Measurements from ENCODE around the gene ACOT9. TPM values are rescaled to one million over a fixed set of nuclear protein-coding genes. Genes with fewer than 3 reads are reported as not detected.

Gene ACOT9
- total and polyA plus RNA-seq, 2 experiments from 2014 or later = 28.5 to 34.3 TPM

DNA sequence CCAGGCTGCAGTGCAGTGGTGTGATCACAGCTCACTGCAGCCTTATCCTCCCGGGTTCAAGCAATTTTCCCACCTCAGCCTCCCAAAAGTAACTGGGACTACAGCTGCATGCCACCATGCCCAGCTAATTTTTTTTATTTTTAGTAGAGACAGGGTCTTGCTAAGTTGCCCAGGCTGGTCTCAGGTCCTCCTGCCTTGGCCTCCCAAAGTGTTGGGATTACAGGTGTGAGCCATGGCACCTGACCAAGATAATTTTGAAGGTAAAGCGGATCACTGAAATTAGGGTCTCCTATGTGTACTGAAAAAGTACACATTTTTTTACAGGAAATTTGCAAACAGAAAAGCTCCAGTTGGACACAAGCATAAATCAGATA lies 44.7 kb upstream of the ACOT9 start (continued):
- TF ChIP-seq, protein P1, sequence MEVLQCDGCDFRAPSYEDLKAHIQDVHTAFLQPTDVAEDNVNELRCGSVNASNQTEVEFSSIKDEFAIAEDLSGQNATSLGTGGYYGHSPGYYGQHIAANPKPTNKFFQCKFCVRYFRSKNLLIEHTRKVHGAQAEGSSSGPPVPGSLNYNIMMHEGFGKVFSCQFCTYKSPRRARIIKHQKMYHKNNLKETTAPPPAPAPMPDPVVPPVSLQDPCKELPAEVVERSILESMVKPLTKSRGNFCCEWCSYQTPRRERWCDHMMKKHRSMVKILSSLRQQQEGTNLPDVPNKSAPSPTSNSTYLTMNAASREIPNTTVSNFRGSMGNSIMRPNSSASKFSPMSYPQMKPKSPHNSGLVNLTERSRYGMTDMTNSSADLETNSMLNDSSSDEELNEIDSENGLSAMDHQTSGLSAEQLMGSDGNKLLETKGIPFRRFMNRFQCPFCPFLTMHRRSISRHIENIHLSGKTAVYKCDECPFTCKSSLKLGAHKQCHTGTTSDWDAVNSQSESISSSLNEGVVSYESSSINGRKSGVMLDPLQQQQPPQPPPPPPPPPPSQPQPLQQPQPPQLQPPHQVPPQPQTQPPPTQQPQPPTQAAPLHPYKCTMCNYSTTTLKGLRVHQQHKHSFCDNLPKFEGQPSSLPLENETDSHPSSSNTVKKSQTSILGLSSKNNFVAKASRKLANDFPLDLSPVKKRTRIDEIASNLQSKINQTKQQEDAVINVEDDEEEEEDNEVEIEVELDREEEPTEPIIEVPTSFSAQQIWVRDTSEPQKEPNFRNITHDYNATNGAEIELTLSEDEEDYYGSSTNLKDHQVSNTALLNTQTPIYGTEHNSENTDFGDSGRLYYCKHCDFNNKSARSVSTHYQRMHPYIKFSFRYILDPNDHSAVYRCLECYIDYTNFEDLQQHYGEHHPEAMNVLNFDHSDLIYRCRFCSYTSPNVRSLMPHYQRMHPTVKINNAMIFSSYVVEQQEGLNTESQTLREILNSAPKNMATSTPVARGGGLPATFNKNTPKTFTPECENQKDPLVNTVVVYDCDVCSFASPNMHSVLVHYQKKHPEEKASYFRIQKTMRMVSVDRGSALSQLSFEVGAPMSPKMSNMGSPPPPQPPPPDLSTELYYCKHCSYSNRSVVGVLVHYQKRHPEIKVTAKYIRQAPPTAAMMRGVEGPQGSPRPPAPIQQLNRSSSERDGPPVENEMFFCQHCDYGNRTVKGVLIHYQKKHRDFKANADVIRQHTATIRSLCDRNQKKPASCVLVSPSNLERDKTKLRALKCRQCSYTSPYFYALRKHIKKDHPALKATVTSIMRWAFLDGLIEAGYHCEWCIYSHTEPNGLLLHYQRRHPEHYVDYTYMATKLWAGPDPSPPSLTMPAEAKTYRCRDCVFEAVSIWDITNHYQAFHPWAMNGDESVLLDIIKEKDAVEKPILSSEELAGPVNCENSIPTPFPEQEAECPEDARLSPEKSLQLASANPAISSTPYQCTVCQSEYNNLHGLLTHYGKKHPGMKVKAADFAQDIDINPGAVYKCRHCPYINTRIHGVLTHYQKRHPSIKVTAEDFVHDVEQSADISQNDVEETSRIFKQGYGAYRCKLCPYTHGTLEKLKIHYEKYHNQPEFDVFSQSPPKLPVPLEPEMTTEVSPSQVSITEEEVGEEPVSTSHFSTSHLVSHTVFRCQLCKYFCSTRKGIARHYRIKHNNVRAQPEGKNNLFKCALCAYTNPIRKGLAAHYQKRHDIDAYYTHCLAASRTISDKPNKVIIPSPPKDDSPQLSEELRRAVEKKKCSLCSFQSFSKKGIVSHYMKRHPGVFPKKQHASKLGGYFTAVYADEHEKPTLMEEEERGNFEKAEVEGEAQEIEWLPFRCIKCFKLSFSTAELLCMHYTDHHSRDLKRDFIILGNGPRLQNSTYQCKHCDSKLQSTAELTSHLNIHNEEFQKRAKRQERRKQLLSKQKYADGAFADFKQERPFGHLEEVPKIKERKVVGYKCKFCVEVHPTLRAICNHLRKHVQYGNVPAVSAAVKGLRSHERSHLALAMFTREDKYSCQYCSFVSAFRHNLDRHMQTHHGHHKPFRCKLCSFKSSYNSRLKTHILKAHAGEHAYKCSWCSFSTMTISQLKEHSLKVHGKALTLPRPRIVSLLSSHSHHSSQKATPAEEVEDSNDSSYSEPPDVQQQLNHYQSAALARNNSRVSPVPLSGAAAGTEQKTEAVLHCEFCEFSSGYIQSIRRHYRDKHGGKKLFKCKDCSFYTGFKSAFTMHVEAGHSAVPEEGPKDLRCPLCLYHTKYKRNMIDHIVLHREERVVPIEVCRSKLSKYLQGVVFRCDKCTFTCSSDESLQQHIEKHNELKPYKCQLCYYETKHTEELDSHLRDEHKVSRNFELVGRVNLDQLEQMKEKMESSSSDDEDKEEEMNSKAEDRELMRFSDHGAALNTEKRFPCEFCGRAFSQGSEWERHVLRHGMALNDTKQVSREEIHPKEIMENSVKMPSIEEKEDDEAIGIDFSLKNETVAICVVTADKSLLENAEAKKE (CRISPR knock-in tag; IDR thresholded peaks at IDR 0.05) = no peak
- TF ChIP-seq EZH2 (IDR thresholded peaks at IDR 0.05; ENCODE audit: low read depth, unreplicated experiment) = no peak

DNA sequence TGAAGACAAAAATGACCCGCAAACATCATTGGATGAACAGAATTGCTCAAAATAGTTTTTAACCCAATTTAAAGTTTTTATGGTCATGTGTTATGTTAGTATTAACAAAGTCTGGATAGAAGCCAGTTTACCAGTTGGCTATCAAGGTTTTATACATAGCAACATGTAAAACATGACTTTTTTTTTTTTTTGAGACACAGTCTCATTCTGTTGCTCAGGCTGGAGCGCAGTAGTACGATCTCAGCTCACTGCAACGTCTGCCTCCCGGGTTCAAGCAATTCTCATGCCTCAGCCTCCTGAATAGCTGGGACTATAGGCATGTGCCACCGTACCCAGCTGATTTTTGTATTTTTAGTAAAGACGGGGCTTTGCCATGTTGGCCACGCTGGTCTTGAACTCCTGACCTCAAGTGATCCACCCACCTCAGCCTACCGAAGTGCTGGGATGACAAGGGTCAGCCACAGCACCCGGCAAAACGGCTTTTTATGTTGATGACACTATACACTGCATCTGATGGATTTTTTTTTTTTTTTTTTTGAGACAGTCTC lies 43.3 kb upstream of the ACOT9 start:
- H3K79me2 ChIP-seq (replicated peaks; ENCODE audit: insufficient read depth) = peaks cover 4% of the 10 kb centered on the region; the same call in 1 of the 2 replicates
- H2AFZ ChIP-seq = no peak overlapping the region
- H3K27ac ChIP-seq (ENCODE audit: low read depth) = no peak overlapping the region
- H3K27me3 ChIP-seq (ENCODE audit: insufficient read depth) = no peaks in the 10 kb centered on the region
- H3K4me1 Mint-ChIP-seq = peaks cover 13% of the 10 kb centered on the region; the same call in 2 of the 3 replicates
- H4K20me1 ChIP-seq (replicated peaks; ENCODE audit: insufficient read depth) = no peaks in the 10 kb centered on the region
- H3K9me2 ChIP-seq (ENCODE audit: insufficient read depth) = no peaks in the 10 kb centered on the region
- H3K36me3 ChIP-seq (ENCODE audit: insufficient read depth) = no peaks in the 10 kb centered on the region
- H3K4me3 ChIP-seq = no peak overlapping the region
- H3K27me3 Mint-ChIP-seq (ENCODE audit: insufficient read depth, low read depth, poor library complexity) = no peaks in the 10 kb centered on the region
- H3K9me3 Mint-ChIP-seq = no peaks in the 10 kb centered on the region
- ATAC-seq = no peak
- no peaks in the 10 kb centered on the region for H3F3A ChIP-seq (replicated peaks; ENCODE audit: low read depth)
- H3K4me3 Mint-ChIP-seq = no peak overlapping the region
- no peak for DNase-seq (ENCODE audit: low spot score)
- H3K4me2 ChIP-seq = no peak overlapping the region
- H3K27ac Mint-ChIP-seq = no peak overlapping the region
- no peaks in the 10 kb centered on the region for H3K4me1 ChIP-seq (ENCODE audit: insufficient read depth)
- peaks cover 8% of the 10 kb centered on the region; the same call in 2 of the 3 replicates for H3K36me3 Mint-ChIP-seq (ENCODE audit: low read depth)
- TF ChIP-seq, protein P2, sequence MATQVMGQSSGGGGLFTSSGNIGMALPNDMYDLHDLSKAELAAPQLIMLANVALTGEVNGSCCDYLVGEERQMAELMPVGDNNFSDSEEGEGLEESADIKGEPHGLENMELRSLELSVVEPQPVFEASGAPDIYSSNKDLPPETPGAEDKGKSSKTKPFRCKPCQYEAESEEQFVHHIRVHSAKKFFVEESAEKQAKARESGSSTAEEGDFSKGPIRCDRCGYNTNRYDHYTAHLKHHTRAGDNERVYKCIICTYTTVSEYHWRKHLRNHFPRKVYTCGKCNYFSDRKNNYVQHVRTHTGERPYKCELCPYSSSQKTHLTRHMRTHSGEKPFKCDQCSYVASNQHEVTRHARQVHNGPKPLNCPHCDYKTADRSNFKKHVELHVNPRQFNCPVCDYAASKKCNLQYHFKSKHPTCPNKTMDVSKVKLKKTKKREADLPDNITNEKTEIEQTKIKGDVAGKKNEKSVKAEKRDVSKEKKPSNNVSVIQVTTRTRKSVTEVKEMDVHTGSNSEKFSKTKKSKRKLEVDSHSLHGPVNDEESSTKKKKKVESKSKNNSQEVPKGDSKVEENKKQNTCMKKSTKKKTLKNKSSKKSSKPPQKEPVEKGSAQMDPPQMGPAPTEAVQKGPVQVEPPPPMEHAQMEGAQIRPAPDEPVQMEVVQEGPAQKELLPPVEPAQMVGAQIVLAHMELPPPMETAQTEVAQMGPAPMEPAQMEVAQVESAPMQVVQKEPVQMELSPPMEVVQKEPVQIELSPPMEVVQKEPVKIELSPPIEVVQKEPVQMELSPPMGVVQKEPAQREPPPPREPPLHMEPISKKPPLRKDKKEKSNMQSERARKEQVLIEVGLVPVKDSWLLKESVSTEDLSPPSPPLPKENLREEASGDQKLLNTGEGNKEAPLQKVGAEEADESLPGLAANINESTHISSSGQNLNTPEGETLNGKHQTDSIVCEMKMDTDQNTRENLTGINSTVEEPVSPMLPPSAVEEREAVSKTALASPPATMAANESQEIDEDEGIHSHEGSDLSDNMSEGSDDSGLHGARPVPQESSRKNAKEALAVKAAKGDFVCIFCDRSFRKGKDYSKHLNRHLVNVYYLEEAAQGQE (IDR thresholded peaks at IDR 0.05; ENCODE audit: unreplicated experiment) = no peak
